Measurements from ENCODE around the gene SMTN. TPM values are rescaled to one million over a fixed set of nuclear protein-coding genes. Genes with fewer than 3 reads are reported as not detected.
"Not testable (repeated sequence)": the region's sequence is repeated elsewhere in the genome, so short reads cannot be mapped to it uniquely, and the experiment has no call there.

The SMTN gene
- total RNA-seq, 1 donor from 2014 or later = 47.2 TPM

DNA sequence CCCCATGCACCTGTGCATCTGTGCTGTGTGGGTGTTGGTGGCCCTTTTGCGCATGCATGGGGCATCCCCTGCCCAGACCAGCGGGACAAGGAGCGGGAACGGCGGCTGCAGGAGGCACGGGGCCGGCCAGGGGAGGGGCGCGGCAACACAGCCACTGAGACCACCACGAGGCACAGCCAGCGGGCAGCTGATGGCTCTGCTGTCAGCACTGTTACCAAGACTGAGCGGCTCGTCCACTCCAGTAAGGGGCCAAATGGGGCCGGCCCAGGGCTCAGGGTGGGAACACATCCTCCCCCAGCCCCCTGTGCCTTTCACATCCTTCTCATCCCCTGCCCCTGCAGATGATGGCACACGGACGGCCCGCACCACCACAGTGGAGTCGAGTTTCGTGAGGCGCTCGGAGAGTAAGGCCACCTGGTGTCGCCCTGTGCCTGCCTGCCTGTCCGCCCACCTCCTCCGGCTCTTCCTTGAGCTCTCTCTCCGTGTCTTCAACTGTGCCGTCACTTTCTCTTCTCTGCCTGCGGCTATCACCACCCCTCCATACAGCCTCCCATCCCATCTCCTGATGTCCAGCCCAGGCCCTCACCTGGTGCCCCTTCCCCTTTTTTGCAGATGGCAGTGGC lies 15.7 kb downstream of the SMTN start:
- Mint-ChIP-seq H3K27ac (ENCODE audit: unreplicated experiment) (no peak overlapping the region), H3K4me3 (ENCODE audit: unreplicated experiment) (no peak overlapping the region), H3K9me3 (ENCODE audit: low read depth) (no peaks in the 10 kb centered on the region), H3K27me3 (ENCODE audit: low read depth) (no peaks in the 10 kb centered on the region), H3K36me3 (ENCODE audit: low read depth) (peaks cover 25% of the 10 kb centered on the region), H3K4me1 (ENCODE audit: low read depth) (peaks cover 5% of the 10 kb centered on the region)
- no peak for DNase-seq (ENCODE audit: low spot score)
- TF ChIP-seq CTCF (IDR thresholded peaks at IDR 0.05) = no peak

GRCh38 chr22:31097539-31097938 lies 16.4 kb downstream of the SMTN start:
- not testable (repeated sequence) for H3K27me3 Mint-ChIP-seq (ENCODE audit: low read depth); H3K9me3 Mint-ChIP-seq (ENCODE audit: low read depth); H3K27ac Mint-ChIP-seq (ENCODE audit: unreplicated experiment); H3K4me3 Mint-ChIP-seq (ENCODE audit: unreplicated experiment); DNase-seq (ENCODE audit: low spot score)
- H3K36me3 Mint-ChIP-seq (ENCODE audit: low read depth) = peaks cover 22% of the 10 kb centered on the region
- H3K4me1 Mint-ChIP-seq (ENCODE audit: low read depth) = peaks cover 13% of the 10 kb centered on the region

GRCh38 chr22:31097941-31098631 lies 17.0 kb downstream of the SMTN start:
- no peak overlapping the region for H3K27ac Mint-ChIP-seq (ENCODE audit: unreplicated experiment)
- H3K4me1 Mint-ChIP-seq (ENCODE audit: low read depth) = peaks cover 19% of the 10 kb centered on the region
- no peak overlapping the region for H3K4me3 Mint-ChIP-seq (ENCODE audit: unreplicated experiment)

DNA sequence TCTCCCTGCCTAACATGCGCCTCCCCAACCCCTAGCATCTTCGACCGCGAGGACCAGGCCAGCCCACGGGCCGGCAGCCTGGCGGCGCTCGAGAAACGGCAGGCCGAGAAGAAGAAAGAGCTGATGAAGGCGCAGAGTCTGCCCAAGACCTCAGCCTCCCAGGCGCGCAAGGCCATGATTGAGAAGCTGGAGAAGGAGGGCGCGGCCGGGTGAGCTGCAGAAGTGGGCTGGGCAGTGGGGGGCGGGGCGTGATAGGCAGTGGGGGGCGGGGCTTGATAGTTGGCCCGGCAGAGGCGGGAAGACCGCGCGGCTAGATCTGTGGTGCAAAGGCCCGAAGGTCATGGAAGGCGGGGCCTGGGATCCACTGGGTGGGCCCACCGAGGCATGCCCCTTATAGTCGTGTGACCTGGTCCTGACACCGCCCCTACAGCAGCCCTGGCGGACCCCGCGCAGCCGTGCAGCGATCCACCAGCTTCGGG lies 17.6 kb downstream of the SMTN start:
- Mint-ChIP-seq H3K27ac (ENCODE audit: unreplicated experiment) (no peak overlapping the region), H3K4me3 (ENCODE audit: unreplicated experiment) (no peak overlapping the region), H3K9me3 (ENCODE audit: low read depth) (no peaks in the 10 kb centered on the region), H3K27me3 (ENCODE audit: low read depth) (no peaks in the 10 kb centered on the region), H3K4me1 (ENCODE audit: low read depth) (peaks cover 20% of the 10 kb centered on the region), H3K36me3 (ENCODE audit: low read depth) (peaks cover 22% of the 10 kb centered on the region)
- no peak for DNase-seq (ENCODE audit: low spot score)
- no peak for TF ChIP-seq CTCF (IDR thresholded peaks at IDR 0.05)

More at GRCh38 chr22:31097941-31098631, 17.0 kb downstream of the SMTN start:
- Mint-ChIP-seq H3K27me3 (ENCODE audit: low read depth) (no peaks in the 10 kb centered on the region), H3K9me3 (ENCODE audit: low read depth) (no peaks in the 10 kb centered on the region), H3K36me3 (ENCODE audit: low read depth) (peaks cover 22% of the 10 kb centered on the region)
- DNase-seq (ENCODE audit: low spot score) = no peak
- no peak for TF ChIP-seq CTCF (IDR thresholded peaks at IDR 0.05)

- no peak for TF ChIP-seq CTCF (IDR thresholded peaks at IDR 0.05)
- Mint-ChIP-seq H3K4me3 (ENCODE audit: unreplicated experiment) (no peak overlapping the region), H3K27me3 (ENCODE audit: low read depth) (no peaks in the 10 kb centered on the region), H3K27ac (ENCODE audit: unreplicated experiment) (no peak overlapping the region), H3K9me3 (ENCODE audit: low read depth) (no peaks in the 10 kb centered on the region), H3K36me3 (ENCODE audit: low read depth) (peaks cover 22% of the 10 kb centered on the region), H3K4me1 (ENCODE audit: low read depth) (peaks cover 20% of the 10 kb centered on the region)
- no peak for DNase-seq (ENCODE audit: low spot score)
Observed at GRCh38 chr22:31099386-31099785, 18.3 kb downstream of the SMTN start.
